CD4-positive, alpha-beta T cell treated with Interleukin-6 for 4 hours (primary cell): ENCODE results near the gene PISD.
"Not testable (repeated sequence)": the region's sequence is repeated elsewhere in the genome, so short reads cannot be mapped to it uniquely, and the experiment has no call there.

Source experiments
- DNase-seq: peaks from one replicate; pipeline ENCODE4 v3.0.0-alpha.2; 2020; ENCODE audit warnings: mixed read lengths

PISD gene

GRCh38 chr22:31604746-31605705 is 57.0 kb downstream of the PISD start:
- DNase-seq = no peak

- no peak for DNase-seq
These were observed 57.8 kb downstream of the PISD start for GRCh38 chr22:31604137-31604705.

GRCh38 chr22:31603574-31603973 is 58.4 kb downstream of the PISD start:
- no peak for DNase-seq

- no peak for DNase-seq
These were observed 58.9 kb downstream of the PISD start for GRCh38 chr22:31603081-31603525.

- no peak for DNase-seq
These were observed 59.6 kb downstream of the PISD start for GRCh38 chr22:31602259-31602952.

- no peak for DNase-seq
These were observed 66.7 kb downstream of the PISD start for GRCh38 chr22:31595271-31595670.

GRCh38 chr22:31590161-31590560 is 71.9 kb downstream of the PISD start:
- not testable (repeated sequence) for DNase-seq

- DNase-seq = no peak
These were observed 72.9 kb downstream of the PISD start for GRCh38 chr22:31588970-31589675.

GRCh38 chr22:31586137-31586920 is 75.7 kb downstream of the PISD start:
- DNase-seq = no peak

GRCh38 chr22:31585161-31585859 is 76.7 kb downstream of the PISD start:
- no peak for DNase-seq

GRCh38 chr22:31584804-31585160 is 77.2 kb downstream of the PISD start:
- DNase-seq = no peak

- no peak for DNase-seq
These were observed 78.0 kb downstream of the PISD start for GRCh38 chr22:31583861-31584485.

GRCh38 chr22:31579835-31580242 is 82.2 kb downstream of the PISD start:
- DNase-seq = no peak

GRCh38 chr22:31578171-31578570 is 83.8 kb downstream of the PISD start:
- DNase-seq = no peak

GRCh38 chr22:31577711-31578110 is 84.3 kb downstream of the PISD start:
- DNase-seq = no peak

- DNase-seq = no peak
These were observed 86.8 kb downstream of the PISD start for GRCh38 chr22:31575190-31575589.

GRCh38 chr22:31574055-31574670 is 87.9 kb downstream of the PISD start:
- no peak for DNase-seq

- no peak for DNase-seq
These were observed 89.1 kb downstream of the PISD start for GRCh38 chr22:31572939-31573338.

- no peak for DNase-seq
These were observed 92.9 kb downstream of the PISD start for GRCh38 chr22:31569126-31569525.
